ENCODE measurements around the gene RRBP1. TPM values are rescaled to one million over a fixed set of nuclear protein-coding genes. Genes with fewer than 3 reads are reported as not detected.

The RRBP1 gene
- total and polyA plus RNA-seq, 2 donors (not counting 3 experiments of a cell fraction or from before 2014, with no cell fraction given): 50.3 to 236 TPM

DNA sequence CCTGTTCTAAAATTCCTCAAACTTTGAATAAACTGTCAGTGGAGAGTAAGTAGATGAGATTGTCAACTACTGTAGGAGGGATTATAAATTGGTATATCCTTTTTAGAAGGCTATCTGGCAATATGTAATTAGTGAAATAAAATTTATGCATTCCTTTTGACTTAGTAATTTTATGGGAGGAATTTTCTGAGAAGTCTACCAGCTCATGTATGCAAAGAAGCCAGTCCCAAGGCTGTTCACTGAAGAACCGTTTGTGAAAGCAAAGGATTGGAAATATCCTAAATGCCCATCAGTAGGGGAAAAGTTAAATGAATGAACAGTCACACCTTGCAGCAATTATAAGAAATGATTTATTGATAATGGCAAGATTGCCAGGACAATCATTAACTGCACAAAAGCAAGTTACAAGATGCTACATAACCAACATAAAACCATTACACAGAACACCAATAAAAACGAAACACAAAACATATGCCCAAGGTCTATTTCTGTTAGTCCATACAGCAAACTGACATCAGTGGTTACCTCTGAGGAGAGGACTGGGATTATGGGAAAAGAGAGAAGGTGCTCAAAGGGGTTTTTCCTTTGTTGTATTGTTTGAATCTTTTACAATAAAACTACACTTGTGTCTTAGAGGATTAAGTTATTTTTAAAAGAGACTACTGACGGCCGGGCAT is 116.7 kb downstream of the RRBP1 start:
- H3K4me3 ChIP-seq (replicated peaks in 1 of 3; ENCODE audit: insufficient read depth in 1 of 3, low read depth in 1 of 3, low read length in 3 of 3): no peak overlapping the region
- H3K9me1 ChIP-seq (replicated peaks; ENCODE audit: control insufficient read depth, extremely low read depth, insufficient read depth, low read length): no peaks in the 10 kb centered on the region
- BruUV-seq (replicated peaks): no TSS peak
- H3K27ac ChIP-seq (ENCODE audit: insufficient read depth, low read depth, low read length): no peak overlapping the region
- H3K9ac ChIP-seq (replicated peaks; ENCODE audit: extremely low read depth, insufficient read depth, low read length): no peak overlapping the region
- no peaks in the 10 kb centered on the region for H3K9me3 ChIP-seq (replicated peaks; ENCODE audit: control insufficient read depth, insufficient read depth, low read length)
- peaks cover 4% of the 10 kb centered on the region for H3K79me2 ChIP-seq (ENCODE audit: control insufficient read depth, insufficient read depth, low read length)
- no peaks in the 10 kb centered on the region for H3K36me3 ChIP-seq (ENCODE audit: control insufficient read depth in 2 of 2, extremely low read depth in 1 of 2, insufficient read depth in 2 of 2, low read length in 2 of 2)
- ChIA-PET CTCF (interaction anchor here (0.6 to 0.7 kb wide), 2 partner anchors 27 to 29 kb away, joined by 3 read pairs; no protein-coding TSS in a partner anchor), POLR2A (interaction anchor here (0.7 kb wide), 1 partner anchor 18 kb away, joined by 3 read pairs; no protein-coding TSS in a partner anchor)
- no peaks in the 10 kb centered on the region for H4K20me1 ChIP-seq (replicated peaks; ENCODE audit: control insufficient read depth, extremely low read depth, insufficient read depth, low read length)
- DNase-seq (ENCODE audit: low read depth, low spot score) (no peak), FAIRE-seq (no peak)
- dilution Hi-C loops (cut with MboI; ENCODE audit: extremely low pct_ligation_motif_present, low sequenced_read_pairs) (no loop called here), intact Hi-C loops (cut with micrococcal nuclease) (no loop called here)
- H3K4me1 ChIP-seq (ENCODE audit: control insufficient read depth, extremely low read depth, insufficient read depth, low read length): peaks cover 12% of the 10 kb centered on the region
- H3K4me2 ChIP-seq (ENCODE audit: insufficient read depth, low read length): no peak overlapping the region
- no peak overlapping the region for H2AFZ ChIP-seq (ENCODE audit: low read depth, low read length)
- TF ChIP-seq POLR2A (IDR thresholded peaks at IDR 0.05; ENCODE audit: low read depth, low read length) (no peak), EZH2 (IDR thresholded peaks at IDR 0.05; ENCODE audit: borderline replicate concordance, low read depth, low read length, severe bottlenecking) (no peak), MYC (IDR thresholded peaks at IDR 0.05; ENCODE audit: low read depth, low read length) (no peak), GATA2 (IDR thresholded peaks at IDR 0.05; ENCODE audit: insufficient read depth, insufficient read length, low read depth, low read length) (no peak), FOS (IDR thresholded peaks at IDR 0.05; ENCODE audit: borderline replicate concordance, insufficient read depth, low read length) (no peak), JUN (IDR thresholded peaks at IDR 0.05; ENCODE audit: borderline replicate concordance, insufficient read depth, insufficient read length, low read depth) (no peak), POLR2AphosphoS5 (IDR thresholded peaks at IDR 0.05; ENCODE audit: insufficient read depth, low read depth, low read length) (no peak)
- TF ChIP-seq, protein P1, sequence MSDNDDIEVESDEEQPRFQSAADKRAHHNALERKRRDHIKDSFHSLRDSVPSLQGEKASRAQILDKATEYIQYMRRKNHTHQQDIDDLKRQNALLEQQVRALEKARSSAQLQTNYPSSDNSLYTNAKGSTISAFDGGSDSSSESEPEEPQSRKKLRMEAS (IDR thresholded peaks at IDR 0.05; ENCODE audit: insufficient read depth, insufficient read length): no peak
- TF ChIP-seq, protein P2, sequence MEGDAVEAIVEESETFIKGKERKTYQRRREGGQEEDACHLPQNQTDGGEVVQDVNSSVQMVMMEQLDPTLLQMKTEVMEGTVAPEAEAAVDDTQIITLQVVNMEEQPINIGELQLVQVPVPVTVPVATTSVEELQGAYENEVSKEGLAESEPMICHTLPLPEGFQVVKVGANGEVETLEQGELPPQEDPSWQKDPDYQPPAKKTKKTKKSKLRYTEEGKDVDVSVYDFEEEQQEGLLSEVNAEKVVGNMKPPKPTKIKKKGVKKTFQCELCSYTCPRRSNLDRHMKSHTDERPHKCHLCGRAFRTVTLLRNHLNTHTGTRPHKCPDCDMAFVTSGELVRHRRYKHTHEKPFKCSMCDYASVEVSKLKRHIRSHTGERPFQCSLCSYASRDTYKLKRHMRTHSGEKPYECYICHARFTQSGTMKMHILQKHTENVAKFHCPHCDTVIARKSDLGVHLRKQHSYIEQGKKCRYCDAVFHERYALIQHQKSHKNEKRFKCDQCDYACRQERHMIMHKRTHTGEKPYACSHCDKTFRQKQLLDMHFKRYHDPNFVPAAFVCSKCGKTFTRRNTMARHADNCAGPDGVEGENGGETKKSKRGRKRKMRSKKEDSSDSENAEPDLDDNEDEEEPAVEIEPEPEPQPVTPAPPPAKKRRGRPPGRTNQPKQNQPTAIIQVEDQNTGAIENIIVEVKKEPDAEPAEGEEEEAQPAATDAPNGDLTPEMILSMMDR (IDR thresholded peaks at IDR 0.05; ENCODE audit: extremely low read depth in 1 of 2, insufficient read depth in 1 of 2, low read depth in 1 of 2, low read length in 2 of 2): no peak
- H3K27me3 ChIP-seq (ENCODE audit: control insufficient read depth in 2 of 2, insufficient read depth in 2 of 2, low read length in 2 of 2): no peaks in the 10 kb centered on the region

Other genes starting within 250 kb of the RRBP1 start
- gene BFSP1, start 150.9 kb downstream of the RRBP1 start, total RNA-seq: 3.7 and 5.2 TPM in 2 replicates
- 2.5 and 3.1 TPM in 2 replicates for gene BFSP1, start 150.9 kb downstream of the RRBP1 start, polyA plus RNA-seq
- 300 and 307 TPM in 2 replicates for gene DSTN, start 112.2 kb downstream of the RRBP1 start, total RNA-seq
- gene DSTN, start 112.2 kb downstream of the RRBP1 start, polyA plus RNA-seq: 46.8 and 66.1 TPM in 2 replicates
- not detected in 2 replicates for gene BANF2, start 17.7 kb upstream of the RRBP1 start, total RNA-seq
- gene BANF2, start 17.7 kb upstream of the RRBP1 start, polyA plus RNA-seq: not detected in 2 replicates